MM.1S (cell line): ENCODE data around the gene YWHAE.

Source experiments
- EZH2 ChIP-seq: fragments of 300-600 bp; sonication (generic); optimal IDR thresholded peaks from 2 replicates; pipeline ENCODE3; 2017; ENCODE audit warnings: low read depth, mild to moderate bottlenecking, antibody characterized with exemption, low read length, mixed read lengths
- EZH2phosphoT487 ChIP-seq: fragments of 300-600 bp; sonication (generic); IDR thresholded peaks from 2 replicates; pipeline ENCODE4 v1.6.1; 2018; ENCODE audit warnings: antibody characterized with exemption, low read length
- TF ChIP-seq, protein P1 (sequence below): fragments of 300-600 bp; sonication (generic); IDR thresholded peaks from 2 replicates; pipeline ENCODE4 v1.5.1; 2016; ENCODE audit warnings: antibody characterized with exemption, low read length, mixed read lengths

DNA sequence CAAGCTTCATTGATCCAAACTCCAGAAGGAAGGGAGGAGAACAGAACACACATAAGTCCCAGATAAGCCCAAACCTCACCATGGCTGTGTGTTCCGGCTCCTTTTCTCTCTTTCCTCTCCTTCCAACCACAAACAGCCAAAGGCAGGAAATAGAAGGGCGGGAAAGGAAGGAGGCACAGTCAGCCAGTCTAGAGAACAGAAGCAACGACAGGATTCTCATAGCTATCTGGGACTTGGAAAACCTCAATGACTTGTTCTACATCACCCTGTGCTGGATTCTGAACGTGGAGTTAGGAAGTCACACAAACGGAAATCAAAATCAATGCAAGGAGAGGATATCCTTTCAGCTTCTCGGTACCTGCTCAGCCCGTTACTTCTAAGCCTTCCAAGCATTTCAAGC is 47.0 kb upstream of the YWHAE start:
- TF ChIP-seq, protein P1, sequence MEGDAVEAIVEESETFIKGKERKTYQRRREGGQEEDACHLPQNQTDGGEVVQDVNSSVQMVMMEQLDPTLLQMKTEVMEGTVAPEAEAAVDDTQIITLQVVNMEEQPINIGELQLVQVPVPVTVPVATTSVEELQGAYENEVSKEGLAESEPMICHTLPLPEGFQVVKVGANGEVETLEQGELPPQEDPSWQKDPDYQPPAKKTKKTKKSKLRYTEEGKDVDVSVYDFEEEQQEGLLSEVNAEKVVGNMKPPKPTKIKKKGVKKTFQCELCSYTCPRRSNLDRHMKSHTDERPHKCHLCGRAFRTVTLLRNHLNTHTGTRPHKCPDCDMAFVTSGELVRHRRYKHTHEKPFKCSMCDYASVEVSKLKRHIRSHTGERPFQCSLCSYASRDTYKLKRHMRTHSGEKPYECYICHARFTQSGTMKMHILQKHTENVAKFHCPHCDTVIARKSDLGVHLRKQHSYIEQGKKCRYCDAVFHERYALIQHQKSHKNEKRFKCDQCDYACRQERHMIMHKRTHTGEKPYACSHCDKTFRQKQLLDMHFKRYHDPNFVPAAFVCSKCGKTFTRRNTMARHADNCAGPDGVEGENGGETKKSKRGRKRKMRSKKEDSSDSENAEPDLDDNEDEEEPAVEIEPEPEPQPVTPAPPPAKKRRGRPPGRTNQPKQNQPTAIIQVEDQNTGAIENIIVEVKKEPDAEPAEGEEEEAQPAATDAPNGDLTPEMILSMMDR = no peak
- no peak for TF ChIP-seq EZH2
- TF ChIP-seq EZH2phosphoT487 = no peak
